Naive B cell (primary cell): ENCODE data around the gene RSPH3. TPM values are rescaled to one million over a fixed set of nuclear protein-coding genes. Genes with fewer than 3 reads are reported as not detected.

ENCODE experiments used
- ATAC-seq, 2 donors: fragments of 150-1000 bp; cut with Tn5 transposase; 2 replicates each; pipeline ENCODE4 v1.10.0; 2021; ENCODE audit warnings: low read depth in 2 of 2, mild to moderate bottlenecking in 2 of 2, moderate library complexity in 2 of 2
- DNase-seq: peaks from one replicate; pipeline ENCODE4 v3.0.0; 2022
- H3K27ac Mint-ChIP-seq, 6 donors: one replicate each; pipeline ENCODE4 v1.8.0; 2020 to 2022; ENCODE audit warnings: mild to moderate bottlenecking in 6 of 6, mixed read lengths in 6 of 6, moderate library complexity in 5 of 6, inconsistent platforms in 2 of 6
- H3K27me3 Mint-ChIP-seq, 3 donors: one replicate each; pipeline ENCODE4 v1.8.0; 2021 to 2022; ENCODE audit warnings: mixed read lengths in 3 of 3, mild to moderate bottlenecking in 1 of 3
- H3K36me3 Mint-ChIP-seq, 2 donors: one replicate each; pipeline ENCODE4 v1.8.0; 2020 to 2022; ENCODE audit warnings: mixed read lengths in 2 of 2, inconsistent platforms in 1 of 2, mild to moderate bottlenecking in 1 of 2
- H3K4me1 Mint-ChIP-seq, 3 donors: one replicate each; pipeline ENCODE4 v1.8.0; 2020 to 2022; ENCODE audit warnings: mixed read lengths in 3 of 3, inconsistent platforms in 1 of 3, mild to moderate bottlenecking in 1 of 3, moderate library complexity in 1 of 3
- H3K4me3 Mint-ChIP-seq, 8 donors: one replicate each; pipeline ENCODE4 v1.8.0; 2020 to 2022; ENCODE audit warnings: mild to moderate bottlenecking in 8 of 8, mixed read lengths in 8 of 8, moderate library complexity in 8 of 8, inconsistent platforms in 2 of 8
- H3K9me3 Mint-ChIP-seq, 7 donors: one replicate each; pipeline ENCODE4 v1.8.0; 2020 to 2022; ENCODE audit warnings: mixed read lengths in 7 of 7, mild to moderate bottlenecking in 5 of 7, inconsistent platforms in 2 of 7, moderate library complexity in 1 of 7
- polyA plus RNA-seq, 6 donors: library from polyadenylated mRNA; unstranded; fragments of 300-500 nt; fragmentation: Illumina TruSeq; gene quantifications; one replicate each; pipeline ENCODE4 v1.2.3, GENCODE V29; 2021; ENCODE audit warnings: low read depth in 6 of 6

Gene RSPH3
- polyA plus RNA-seq = 1 to 10 TPM in 5 of 6 donors, under 1 TPM in 1; 0.14 to 3.4 (median 2.4) TPM

- Mint-ChIP-seq H3K27ac (peak within 1 kb of the TSS; percentile 92 to 98 (median 96)), H3K4me1 (peaks cover 24 to 33% (median 27%) of the 10 kb centered on the region in 3 donors), H3K4me3 (peak within 1 kb of the TSS; percentile 93 to 99 (median 97)), H3K9me3 (no peaks in the 10 kb centered on the region), H3K27me3 (no peaks in the 10 kb centered on the region), H3K36me3 (peaks cover 0 to 9% of the 10 kb centered on the region in 2 donors)
- peak; percentile 86 to 87 for ATAC-seq
- DNase-seq = peak; percentile 81
Measured at GRCh38 chr6:158999666-159000403, at the start of gene RSPH3. TSS of gene RSPH3 (minus strand) at chr6:159000202. CDS start at chr6:158999550, 652 bp downstream.

- Mint-ChIP-seq H3K36me3 (peaks cover 3 to 15% of the 10 kb centered on the region in 2 donors), H3K4me1 (peaks cover 23 to 41% (median 40%) of the 10 kb centered on the region in 3 donors), H3K9me3 (no peaks in the 10 kb centered on the region), H3K27ac (peak overlapping the region in 4 of 6 donors; percentile 7 to 90 (median 50)), H3K27me3 (no peaks in the 10 kb centered on the region), H3K4me3 (peak overlapping the region in 2 of 8 donors; percentile 32 to 47)
- no peak for DNase-seq
- no peak for ATAC-seq
Measured at GRCh38 chr6:159047891-159048685, 48.1 kb upstream of the RSPH3 start.

GRCh38 chr6:159045801-159046200 is 45.8 kb upstream of the RSPH3 start:
- Mint-ChIP-seq H3K4me3 (peak overlapping the region in 7 of 8 donors; percentile 92 to 100 (median 99)), H3K36me3 (peaks cover 23 to 33% of the 10 kb centered on the region in 2 donors), H3K9me3 (no peaks in the 10 kb centered on the region), H3K27ac (peak overlapping the region; percentile 99 to 100 (median 100)), H3K4me1 (peaks cover 37 to 50% (median 46%) of the 10 kb centered on the region in 3 donors), H3K27me3 (no peaks in the 10 kb centered on the region)
- DNase-seq (no peak), ATAC-seq (no peak)

- peak; percentile 88 for DNase-seq
- peaks cover 23 to 33% of the 10 kb centered on the region in 2 donors for H3K36me3 Mint-ChIP-seq
- peak within 1 kb of the TSS; percentile 92 to 100 (median 100) for H3K4me3 Mint-ChIP-seq
- H3K27me3 Mint-ChIP-seq = no peaks in the 10 kb centered on the region
- H3K9me3 Mint-ChIP-seq = no peaks in the 10 kb centered on the region
- H3K4me1 Mint-ChIP-seq = peaks cover 43 to 56% (median 53%) of the 10 kb centered on the region in 3 donors
- peak within 1 kb of the TSS; percentile 99 to 100 (median 100) for H3K27ac Mint-ChIP-seq
- peak; percentile 76 to 78 for ATAC-seq
Measured at GRCh38 chr6:159044899-159045727, 45.1 kb upstream of the RSPH3 start, which contains the start of gene TAGAP. TSS of gene TAGAP (minus strand) at chr6:159044991. CDS start at chr6:159044146, 845 bp downstream.

GRCh38 chr6:159043947-159044346 is 43.9 kb upstream of the RSPH3 start:
- DNase-seq (no peak), ATAC-seq (no peak)
- Mint-ChIP-seq H3K27ac (peak overlapping the region; percentile 99 to 100 (median 100)), H3K4me3 (peak overlapping the region; percentile 92 to 100 (median 100)), H3K4me1 (peaks cover 45 to 64% (median 64%) of the 10 kb centered on the region in 3 donors), H3K27me3 (no peaks in the 10 kb centered on the region), H3K9me3 (no peaks in the 10 kb centered on the region), H3K36me3 (peaks cover 26 to 42% of the 10 kb centered on the region in 2 donors)

GRCh38 chr6:159043251-159043650 is 43.2 kb upstream of the RSPH3 start:
- H3K9me3 Mint-ChIP-seq = no peaks in the 10 kb centered on the region
- peaks cover 48 to 70% (median 67%) of the 10 kb centered on the region in 3 donors for H3K4me1 Mint-ChIP-seq
- ATAC-seq (no peak), DNase-seq (no peak)
- H3K27ac Mint-ChIP-seq = peak overlapping the region; percentile 99 to 100 (median 100)
- H3K27me3 Mint-ChIP-seq = no peaks in the 10 kb centered on the region
- H3K4me3 Mint-ChIP-seq = peak overlapping the region; percentile 92 to 100 (median 100)
- peaks cover 31 to 46% of the 10 kb centered on the region in 2 donors for H3K36me3 Mint-ChIP-seq

GRCh38 chr6:159042826-159043181 is 42.8 kb upstream of the RSPH3 start:
- Mint-ChIP-seq H3K4me1 (peaks cover 45 to 74% (median 65%) of the 10 kb centered on the region in 3 donors), H3K36me3 (peaks cover 32 to 46% of the 10 kb centered on the region in 2 donors)
- no peak for DNase-seq

GRCh38 chr6:159042003-159042825 is 42.2 kb upstream of the RSPH3 start:
- Mint-ChIP-seq H3K36me3 (peaks cover 38 to 50% of the 10 kb centered on the region in 2 donors), H3K27ac (peak overlapping the region; percentile 99 to 100 (median 100)), H3K4me1 (peaks cover 49 to 79% (median 69%) of the 10 kb centered on the region in 3 donors), H3K9me3 (no peaks in the 10 kb centered on the region), H3K4me3 (peak overlapping the region; percentile 92 to 100 (median 100)), H3K27me3 (no peaks in the 10 kb centered on the region)
- ATAC-seq = peak; percentile 51 to 54
- peak; percentile 83 for DNase-seq

More at GRCh38 chr6:159042826-159043181, 42.8 kb upstream of the RSPH3 start:
- no peak for ATAC-seq
- Mint-ChIP-seq H3K27ac (peak overlapping the region; percentile 99 to 100 (median 100)), H3K9me3 (no peaks in the 10 kb centered on the region), H3K27me3 (no peaks in the 10 kb centered on the region), H3K4me3 (peak overlapping the region; percentile 92 to 100 (median 100))

- DNase-seq (no peak), ATAC-seq (no peak)
- Mint-ChIP-seq H3K4me3 (peak overlapping the region; percentile 80 to 100 (median 99)), H3K36me3 (peaks cover 39 to 50% of the 10 kb centered on the region in 2 donors), H3K27me3 (no peaks in the 10 kb centered on the region), H3K27ac (peak overlapping the region; percentile 99 to 100 (median 100)), H3K4me1 (peaks cover 52 to 78% (median 70%) of the 10 kb centered on the region in 3 donors), H3K9me3 (no peaks in the 10 kb centered on the region)
Measured at GRCh38 chr6:159041181-159041580, 41.2 kb upstream of the RSPH3 start.

GRCh38 chr6:159039885-159040258 is 39.9 kb upstream of the RSPH3 start:
- Mint-ChIP-seq H3K27ac (peak overlapping the region; percentile 97 to 100 (median 100)), H3K36me3 (peaks cover 47 to 59% of the 10 kb centered on the region in 2 donors), H3K4me3 (peak overlapping the region; percentile 81 to 100 (median 99)), H3K9me3 (no peaks in the 10 kb centered on the region), H3K27me3 (no peaks in the 10 kb centered on the region), H3K4me1 (peaks cover 53 to 78% (median 71%) of the 10 kb centered on the region in 3 donors)
- no peak for DNase-seq
- ATAC-seq = no peak

GRCh38 chr6:159038914-159039884 is 39.2 kb upstream of the RSPH3 start:
- DNase-seq (peak; percentile 73), ATAC-seq (peak; percentile 50 to 62)
- no peaks in the 10 kb centered on the region for H3K9me3 Mint-ChIP-seq
- peak overlapping the region; percentile 81 to 100 (median 94) for H3K4me3 Mint-ChIP-seq
- H3K27ac Mint-ChIP-seq = peak overlapping the region; percentile 94 to 100 (median 99)
- H3K36me3 Mint-ChIP-seq = peaks cover 47 to 54% of the 10 kb centered on the region in 2 donors
- H3K4me1 Mint-ChIP-seq = peaks cover 53 to 80% (median 73%) of the 10 kb centered on the region in 3 donors
- H3K27me3 Mint-ChIP-seq = no peaks in the 10 kb centered on the region
